ENCODE measurements around the gene PM20D1. TPM values are rescaled to one million over a fixed set of nuclear protein-coding genes. Genes with fewer than 3 reads are reported as not detected.
A peak's percentile ranks its signal among the peaks of the same experiment; 100 is the strongest.

Gene PM20D1
- total RNA-seq, 1 experiment from 2014 or later, result 0.26 TPM

DNA sequence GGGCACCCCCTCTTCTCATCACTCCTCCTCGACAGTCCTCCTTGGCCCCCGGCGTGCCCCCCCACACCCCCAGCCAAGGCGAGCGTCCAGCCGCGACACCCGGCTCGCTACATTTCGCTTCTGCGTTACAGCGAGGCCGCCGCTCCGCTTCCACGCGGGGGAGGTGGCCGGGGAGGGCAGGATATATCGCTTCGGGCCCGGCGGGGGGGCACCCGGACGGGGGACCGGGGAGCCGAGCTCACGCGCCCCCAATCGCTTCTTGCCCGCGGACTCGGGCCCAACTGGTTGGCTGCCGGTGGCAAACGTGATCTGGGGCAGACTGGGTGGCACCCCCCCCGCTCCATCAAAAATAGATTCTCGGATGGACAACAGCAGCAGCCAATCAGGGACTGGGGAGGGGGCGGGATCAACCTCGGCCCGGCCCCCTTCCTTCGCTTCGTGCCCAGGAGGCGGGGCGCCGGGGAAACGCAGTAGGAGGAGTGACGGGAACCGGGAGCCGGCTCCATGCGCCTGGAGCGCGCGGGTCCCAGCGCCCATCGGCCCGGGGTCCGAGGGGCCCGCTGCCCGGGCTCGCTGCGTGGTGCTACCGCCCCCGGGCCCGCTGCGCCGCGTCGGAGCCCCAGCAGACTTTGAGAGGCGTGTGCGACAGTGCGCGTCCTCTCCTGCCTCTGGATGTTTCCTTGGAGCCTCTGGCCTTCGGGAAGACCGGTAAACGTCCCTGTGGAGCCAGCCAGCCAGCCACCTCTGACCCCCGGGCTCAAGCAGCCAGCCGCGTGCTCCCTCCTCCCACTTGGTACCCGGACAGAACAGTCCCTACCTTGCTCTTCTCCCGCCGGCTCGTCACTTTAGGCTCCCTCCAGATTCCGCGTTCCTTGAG is 36.8 kb downstream of the PM20D1 start, which contains the start of gene SLC41A1:
Gene SLC41A1 (minus strand): TSS at position 321 of the 877 bp plus-strand sequence. CDS start 2,757 bp downstream, outside the sequence.
- Mint-ChIP-seq H3K27ac (ENCODE audit: unreplicated experiment) (peak within 1 kb of the TSS; percentile 75), H3K9me3 (ENCODE audit: low read depth, unreplicated experiment) (no peaks in the 10 kb centered on the region), H3K4me1 (ENCODE audit: low read depth, unreplicated experiment) (peaks cover 30% of the 10 kb centered on the region), H3K27me3 (ENCODE audit: unreplicated experiment) (no peaks in the 10 kb centered on the region), H3K4me3 (ENCODE audit: low read depth, unreplicated experiment) (peak within 1 kb of the TSS; percentile 92), H3K36me3 (ENCODE audit: insufficient read depth, unreplicated experiment) (peaks cover 25% of the 10 kb centered on the region)
- CTCF ChIA-PET, result interaction anchor here (0.6 to 1.8 kb wide), 3 partner anchors 30 to 164 kb away, joined by 3 to 5 read pairs (median 5); partner anchors contain the start of gene PM20D1
- intact Hi-C loops (cut with micrococcal nuclease; ENCODE audit: unreplicated experiment), result loop anchor here (5.0 kb wide), 1 partner anchor 94 kb away; no protein-coding TSS in a partner anchor
- DNase-seq, result peak; percentile 93
- TF ChIP-seq, protein P1, sequence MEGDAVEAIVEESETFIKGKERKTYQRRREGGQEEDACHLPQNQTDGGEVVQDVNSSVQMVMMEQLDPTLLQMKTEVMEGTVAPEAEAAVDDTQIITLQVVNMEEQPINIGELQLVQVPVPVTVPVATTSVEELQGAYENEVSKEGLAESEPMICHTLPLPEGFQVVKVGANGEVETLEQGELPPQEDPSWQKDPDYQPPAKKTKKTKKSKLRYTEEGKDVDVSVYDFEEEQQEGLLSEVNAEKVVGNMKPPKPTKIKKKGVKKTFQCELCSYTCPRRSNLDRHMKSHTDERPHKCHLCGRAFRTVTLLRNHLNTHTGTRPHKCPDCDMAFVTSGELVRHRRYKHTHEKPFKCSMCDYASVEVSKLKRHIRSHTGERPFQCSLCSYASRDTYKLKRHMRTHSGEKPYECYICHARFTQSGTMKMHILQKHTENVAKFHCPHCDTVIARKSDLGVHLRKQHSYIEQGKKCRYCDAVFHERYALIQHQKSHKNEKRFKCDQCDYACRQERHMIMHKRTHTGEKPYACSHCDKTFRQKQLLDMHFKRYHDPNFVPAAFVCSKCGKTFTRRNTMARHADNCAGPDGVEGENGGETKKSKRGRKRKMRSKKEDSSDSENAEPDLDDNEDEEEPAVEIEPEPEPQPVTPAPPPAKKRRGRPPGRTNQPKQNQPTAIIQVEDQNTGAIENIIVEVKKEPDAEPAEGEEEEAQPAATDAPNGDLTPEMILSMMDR (IDR thresholded peaks at IDR 0.05; ENCODE audit: unreplicated experiment), result no peak
- no TSS peak for BruUV-seq (replicated peaks)

DNA sequence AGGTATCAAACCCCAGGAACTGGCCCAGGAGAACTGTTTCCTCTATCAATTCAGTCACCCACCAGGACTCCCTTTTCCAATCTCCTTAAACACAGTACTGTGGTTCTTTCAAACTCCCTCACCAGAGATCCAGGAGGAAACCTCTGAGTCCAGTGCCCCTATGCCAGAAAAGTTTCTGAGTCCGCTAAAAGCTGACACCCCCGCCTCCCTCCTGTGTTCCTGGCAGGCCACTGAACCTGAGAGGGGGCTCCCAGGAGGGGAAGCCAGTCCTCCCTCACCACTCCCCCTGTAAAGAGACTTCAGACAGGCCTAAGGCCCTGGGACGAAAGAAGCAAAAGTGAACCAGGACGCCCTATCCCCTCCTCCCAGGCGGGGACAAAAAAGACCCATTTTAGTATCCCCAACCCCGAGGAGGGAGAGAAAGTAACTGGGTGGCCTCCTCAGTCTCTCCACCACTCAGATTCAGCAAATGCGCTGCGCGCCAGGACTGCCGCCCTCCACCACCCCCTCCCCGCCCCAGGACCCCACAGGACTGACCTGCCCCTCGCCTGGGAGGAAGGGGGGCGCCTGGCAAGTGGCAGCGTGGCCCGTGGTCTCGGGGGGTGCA is 37.6 kb downstream of the PM20D1 start:
- TF ChIP-seq, protein P1 (IDR thresholded peaks at IDR 0.05; ENCODE audit: unreplicated experiment), result no peak
- H3K27me3 Mint-ChIP-seq (ENCODE audit: unreplicated experiment), result no peaks in the 10 kb centered on the region
- H3K9me3 Mint-ChIP-seq (ENCODE audit: low read depth, unreplicated experiment), result no peaks in the 10 kb centered on the region
- peak overlapping the region; percentile 92 for H3K4me3 Mint-ChIP-seq (ENCODE audit: low read depth, unreplicated experiment)
- peak; percentile 8 for DNase-seq
- H3K27ac Mint-ChIP-seq (ENCODE audit: unreplicated experiment), result peak overlapping the region; percentile 56
- CTCF ChIA-PET, result interaction anchor here (0.6 to 1.8 kb wide), 3 partner anchors 31 to 165 kb away, joined by 3 to 5 read pairs (median 5); partner anchors contain the start of gene PM20D1
- H3K4me1 Mint-ChIP-seq (ENCODE audit: low read depth, unreplicated experiment), result peaks cover 30% of the 10 kb centered on the region
- TSS peak; percentile 22 for BruUV-seq (replicated peaks)
- H3K36me3 Mint-ChIP-seq (ENCODE audit: insufficient read depth, unreplicated experiment), result peaks cover 25% of the 10 kb centered on the region
- intact Hi-C loops (cut with micrococcal nuclease; ENCODE audit: unreplicated experiment), result loop anchor here (5.0 kb wide), 1 partner anchor 95 kb away; no protein-coding TSS in a partner anchor

DNA sequence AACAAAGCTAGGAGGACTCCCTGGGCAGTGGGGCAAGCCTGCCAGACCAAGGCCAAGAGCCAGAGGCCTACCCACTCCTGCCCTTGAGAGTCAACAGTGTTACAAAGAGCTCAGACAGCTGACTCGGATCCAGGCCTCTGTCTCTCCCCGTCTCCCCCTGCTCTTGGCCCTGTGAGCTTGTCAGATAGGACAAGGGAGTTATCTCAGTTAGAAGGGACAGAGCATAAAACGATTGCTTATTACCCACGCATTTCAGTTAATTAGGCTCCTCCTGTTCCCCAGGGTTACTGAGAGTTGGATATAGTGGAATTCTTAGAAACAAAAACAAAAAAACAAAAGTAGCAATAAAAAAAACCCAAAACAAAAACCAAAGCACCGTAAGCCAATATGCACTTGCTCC is 38.3 kb downstream of the PM20D1 start:
- Mint-ChIP-seq H3K27me3 (ENCODE audit: unreplicated experiment) (no peaks in the 10 kb centered on the region), H3K9me3 (ENCODE audit: low read depth, unreplicated experiment) (no peaks in the 10 kb centered on the region), H3K36me3 (ENCODE audit: insufficient read depth, unreplicated experiment) (peaks cover 31% of the 10 kb centered on the region), H3K27ac (ENCODE audit: unreplicated experiment) (peak overlapping the region; percentile 56), H3K4me1 (ENCODE audit: low read depth, unreplicated experiment) (peaks cover 30% of the 10 kb centered on the region), H3K4me3 (ENCODE audit: low read depth, unreplicated experiment) (peak overlapping the region; percentile 92)
- TF ChIP-seq, protein P1 (IDR thresholded peaks at IDR 0.05; ENCODE audit: unreplicated experiment), result no peak
- DNase-seq, result no peak
- CTCF ChIA-PET, result interaction anchor here (1.6 to 1.8 kb wide), 2 partner anchors 38 to 166 kb away, joined by 5 read pairs; partner anchors contain the start of gene PM20D1
- no TSS peak for BruUV-seq (replicated peaks)
- intact Hi-C loops (cut with micrococcal nuclease; ENCODE audit: unreplicated experiment), result loop anchor here (5.0 kb wide), 1 partner anchor 96 kb away; no protein-coding TSS in a partner anchor

DNA sequence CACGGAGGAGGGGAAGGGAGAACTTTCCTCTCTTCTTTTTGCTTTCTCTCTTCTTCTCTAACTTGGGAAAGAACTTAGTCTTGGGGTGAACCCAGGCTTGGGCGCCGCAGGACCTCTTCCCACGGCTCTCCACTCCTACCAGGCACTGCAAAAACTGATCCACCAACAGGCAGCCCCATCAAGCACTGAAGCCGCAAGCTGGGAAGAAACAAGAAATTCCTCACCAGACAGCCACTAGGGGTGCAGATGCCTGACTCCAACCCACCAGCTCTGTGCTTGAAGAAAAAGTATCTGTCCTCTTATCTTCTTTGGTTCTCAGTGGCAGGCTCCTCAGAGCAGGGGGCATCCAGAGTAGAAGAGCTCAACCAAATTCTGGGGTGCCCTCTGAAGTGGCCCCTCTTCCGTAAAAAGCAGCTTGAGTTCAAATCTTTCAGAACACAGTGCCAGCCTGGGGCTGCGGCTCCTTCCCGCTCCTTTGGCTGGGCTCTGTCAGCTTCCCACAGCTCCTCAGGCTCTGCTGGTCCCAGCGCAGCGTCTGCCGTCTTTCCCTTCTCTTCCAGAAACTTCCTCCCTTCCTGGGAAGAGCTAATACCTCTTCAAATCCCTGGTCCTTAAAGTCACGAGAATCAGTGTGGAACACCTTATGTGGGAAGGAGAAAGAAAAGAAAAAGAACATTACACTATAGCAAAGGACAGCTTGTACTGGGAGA is 39.3 kb downstream of the PM20D1 start:
- H3K9me3 Mint-ChIP-seq (ENCODE audit: low read depth, unreplicated experiment), result no peaks in the 10 kb centered on the region
- peaks cover 35% of the 10 kb centered on the region for H3K4me1 Mint-ChIP-seq (ENCODE audit: low read depth, unreplicated experiment)
- H3K36me3 Mint-ChIP-seq (ENCODE audit: insufficient read depth, unreplicated experiment), result peaks cover 31% of the 10 kb centered on the region
- no TSS peak for BruUV-seq (replicated peaks)
- CTCF ChIA-PET, result interaction anchor here (0.9 to 1.3 kb wide), 2 partner anchors 97 to 167 kb away, joined by 3 to 4 read pairs; no protein-coding TSS in a partner anchor
- TF ChIP-seq, protein P1 (IDR thresholded peaks at IDR 0.05; ENCODE audit: unreplicated experiment), result peak; percentile 16
- DNase-seq, result no peak
- intact Hi-C loops (cut with micrococcal nuclease; ENCODE audit: unreplicated experiment), result loop anchor here (5.0 kb wide), 1 partner anchor 97 kb away; no protein-coding TSS in a partner anchor
- no peak overlapping the region for H3K4me3 Mint-ChIP-seq (ENCODE audit: low read depth, unreplicated experiment)
- no peaks in the 10 kb centered on the region for H3K27me3 Mint-ChIP-seq (ENCODE audit: unreplicated experiment)
- no peak overlapping the region for H3K27ac Mint-ChIP-seq (ENCODE audit: unreplicated experiment)

Data from Calu3 (cell line).